Mesodermal cell (in vitro differentiated cells): ENCODE measurements around the gene C2orf69. TPM values are rescaled to one million over a fixed set of nuclear protein-coding genes. Genes with fewer than 3 reads are reported as not detected.

Source experiments
- H3K27ac ChIP-seq: 2 replicates; pipeline ENCODE4 v1.7.0; 2013; ENCODE audit warnings: mild to moderate bottlenecking, low read depth, low read length, moderate library complexity; ENCODE audit not compliant: severe bottlenecking
- H3K36me3 ChIP-seq: 2 replicates; pipeline ENCODE4 v1.7.1; 2013; ENCODE audit warnings: mild to moderate bottlenecking, low read length, moderate library complexity; ENCODE audit not compliant: control insufficient read depth, insufficient read depth
- H3K4me1 ChIP-seq: one replicate; pipeline ENCODE4 v1.7.1; 2013; ENCODE audit warnings: mild to moderate bottlenecking, low read length; ENCODE audit not compliant: insufficient read depth, control insufficient read depth, poor library complexity, severe bottlenecking
- H3K4me3 ChIP-seq: 2 replicates; pipeline ENCODE4 v1.7.0; 2013; ENCODE audit warnings: low read length, control low read depth, mild to moderate bottlenecking; ENCODE audit not compliant: insufficient read depth, poor library complexity, severe bottlenecking; ENCODE audit errors: extremely low read depth
- H3K9me3 ChIP-seq: 2 replicates; pipeline ENCODE4 v1.7.1; 2013; ENCODE audit warnings: mild to moderate bottlenecking, low read length, moderate library complexity; ENCODE audit not compliant: control insufficient read depth
- WGBS, 2 experiments: methylation state at CpG; one replicate each; pipeline ENCODE4 v1.1.5; 2013; ENCODE audit warnings: missing lambda C conversion rate in 2 of 2; ENCODE audit not compliant: insufficient coverage in 2 of 2; 5-methylcytosine and 5-hydroxymethylcytosine counted together
- polyA plus RNA-seq, 2 experiments: library from polyadenylated mRNA; stranded (reverse); fragments of 50-300 nt; gene quantifications; one replicate each; pipeline ENCODE4 v1.2.3, GENCODE V29; 2013

Gene C2orf69, protein sequence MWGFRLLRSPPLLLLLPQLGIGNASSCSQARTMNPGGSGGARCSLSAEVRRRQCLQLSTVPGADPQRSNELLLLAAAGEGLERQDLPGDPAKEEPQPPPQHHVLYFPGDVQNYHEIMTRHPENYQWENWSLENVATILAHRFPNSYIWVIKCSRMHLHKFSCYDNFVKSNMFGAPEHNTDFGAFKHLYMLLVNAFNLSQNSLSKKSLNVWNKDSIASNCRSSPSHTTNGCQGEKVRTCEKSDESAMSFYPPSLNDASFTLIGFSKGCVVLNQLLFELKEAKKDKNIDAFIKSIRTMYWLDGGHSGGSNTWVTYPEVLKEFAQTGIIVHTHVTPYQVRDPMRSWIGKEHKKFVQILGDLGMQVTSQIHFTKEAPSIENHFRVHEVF
- 9.8 TPM for polyA plus RNA-seq (2013, experiment 1 of 2)
- 10.9 TPM for polyA plus RNA-seq (2013, experiment 2 of 2)

GRCh38 chr2:199911052-199911876 lies at the start of gene C2orf69:
Gene C2orf69, plus strand, starts transcription at chr2:199911293. Its CDS starts 146 bp downstream, at chr2:199911439.
- peaks cover 12% of the 10 kb centered on the region for H3K9me3 ChIP-seq
- 0 to 1% methylated on average over 53 to 68 of the region's 85 CpGs for WGBS, 2 experiments
- peak within 1 kb of the TSS; percentile 96 for H3K27ac ChIP-seq
- peaks cover 26% of the 10 kb centered on the region for H3K36me3 ChIP-seq
- H3K4me1 ChIP-seq: no peaks in the 10 kb centered on the region
- peak within 1 kb of the TSS; percentile 96 for H3K4me3 ChIP-seq

GRCh38 chr2:199862788-199863187 lies 48.3 kb upstream of the C2orf69 start:
- Histone ChIP-seq H3K4me3 (no peak overlapping the region), H3K36me3 (no peaks in the 10 kb centered on the region), H3K9me3 (no peaks in the 10 kb centered on the region), H3K27ac (no peak overlapping the region), H3K4me1 (no peaks in the 10 kb centered on the region)
- WGBS, 2 experiments: 83% methylated on average over 1 of the region's 3 CpGs

DNA sequence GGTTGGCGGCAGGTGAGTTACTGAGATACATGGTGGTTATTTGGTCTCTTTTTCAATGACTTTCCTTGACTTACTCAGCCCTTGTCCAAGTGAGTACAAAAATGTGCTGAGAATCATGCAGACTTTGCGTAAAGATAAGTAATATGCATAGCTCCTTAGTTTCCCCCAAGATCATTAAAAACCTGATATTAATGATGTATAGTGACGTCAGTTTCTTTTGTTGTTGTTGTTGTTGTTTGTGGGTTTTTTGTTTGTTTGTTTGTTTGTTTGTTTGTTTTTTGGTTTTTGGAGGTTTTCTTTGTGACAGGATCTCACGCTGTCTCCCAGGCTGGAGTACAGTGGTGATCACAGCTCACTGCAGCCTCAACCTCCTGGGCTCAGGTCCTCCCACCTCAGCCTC lies 45.2 kb upstream of the C2orf69 start:
- Histone ChIP-seq H3K27ac (no peak overlapping the region), H3K36me3 (no peaks in the 10 kb centered on the region), H3K4me1 (peaks cover 2% of the 10 kb centered on the region), H3K9me3 (no peaks in the 10 kb centered on the region), H3K4me3 (no peak overlapping the region)
- WGBS, 2 experiments: 83% methylated on average over 1 of the region's 4 CpGs; no CpG with 5 or more reads in 1 of the 2 experiments

- H3K36me3 ChIP-seq: no peaks in the 10 kb centered on the region
- H3K9me3 ChIP-seq: no peaks in the 10 kb centered on the region
- no peak overlapping the region for H3K27ac ChIP-seq
- peaks cover 2% of the 10 kb centered on the region for H3K4me1 ChIP-seq
- 0% methylated on average over 1 of the region's 5 CpGs; no CpG with 5 or more reads in 1 of the 2 experiments for WGBS, 2 experiments
- H3K4me3 ChIP-seq: no peak overlapping the region
Measured at GRCh38 chr2:199868431-199869226, 42.5 kb upstream of the C2orf69 start.

GRCh38 chr2:199869227-199869541 lies 41.9 kb upstream of the C2orf69 start:
- Histone ChIP-seq H3K36me3 (no peaks in the 10 kb centered on the region), H3K9me3 (peaks cover 5% of the 10 kb centered on the region), H3K4me3 (no peak overlapping the region), H3K4me1 (peaks cover 2% of the 10 kb centered on the region), H3K27ac (no peak overlapping the region)
- WGBS, 2 experiments: no CpG with 5 or more reads among the region's 1 CpG

GRCh38 chr2:199869653-199870052 lies 41.4 kb upstream of the C2orf69 start:
- peaks cover 10% of the 10 kb centered on the region for H3K9me3 ChIP-seq
- H3K4me1 ChIP-seq: peaks cover 2% of the 10 kb centered on the region
- no peak overlapping the region for H3K27ac ChIP-seq
- H3K36me3 ChIP-seq: no peaks in the 10 kb centered on the region
- H3K4me3 ChIP-seq: no peak overlapping the region
- 0 to 13% methylated on average over 1 of the region's 1 CpG for WGBS, 2 experiments

GRCh38 chr2:199870581-199870980 lies 40.5 kb upstream of the C2orf69 start:
- WGBS, 2 experiments: no CpG with 5 or more reads among the region's 1 CpG
- Histone ChIP-seq H3K9me3 (peaks cover 13% of the 10 kb centered on the region), H3K27ac (no peak overlapping the region), H3K36me3 (no peaks in the 10 kb centered on the region), H3K4me1 (peaks cover 2% of the 10 kb centered on the region), H3K4me3 (no peak overlapping the region)

- Histone ChIP-seq H3K27ac (no peak overlapping the region), H3K36me3 (no peaks in the 10 kb centered on the region), H3K4me1 (no peaks in the 10 kb centered on the region), H3K4me3 (no peak overlapping the region), H3K9me3 (peaks cover 19% of the 10 kb centered on the region)
- WGBS, 2 experiments: 86 to 100% methylated on average over 1 of the region's 1 CpG
Measured at GRCh38 chr2:199874209-199874608, 36.9 kb upstream of the C2orf69 start.

- H3K36me3 ChIP-seq: no peaks in the 10 kb centered on the region
- H3K4me1 ChIP-seq: no peaks in the 10 kb centered on the region
- peaks cover 19% of the 10 kb centered on the region for H3K9me3 ChIP-seq
- no peak overlapping the region for H3K27ac ChIP-seq
- H3K4me3 ChIP-seq: no peak overlapping the region
- WGBS, 2 experiments: 80% methylated on average over 1 of the region's 1 CpG; no CpG with 5 or more reads in 1 of the 2 experiments
Measured at GRCh38 chr2:199875400-199875799, 35.7 kb upstream of the C2orf69 start.

DNA sequence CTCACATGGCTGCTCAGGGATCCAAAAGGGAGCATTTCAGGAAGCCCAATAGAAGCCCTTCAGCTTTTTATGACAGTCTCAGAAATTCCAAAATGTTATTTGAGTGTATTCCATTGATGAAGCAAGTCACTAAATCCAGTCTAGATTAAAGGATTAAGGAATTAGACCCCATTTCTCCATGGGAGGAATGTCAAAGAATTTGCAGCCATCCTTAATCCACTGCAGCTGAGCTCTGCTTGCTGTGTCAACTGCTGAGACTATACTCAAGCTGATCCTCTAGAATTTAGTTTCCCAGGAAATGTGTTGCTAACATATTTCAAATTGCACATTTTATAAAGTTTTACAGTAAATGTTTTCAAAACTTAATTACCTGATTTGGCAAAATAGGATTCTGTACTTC lies 28.4 kb upstream of the C2orf69 start:
- H3K4me1 ChIP-seq: no peaks in the 10 kb centered on the region
- H3K36me3 ChIP-seq: no peaks in the 10 kb centered on the region
- no peak overlapping the region for H3K4me3 ChIP-seq
- peaks cover 5% of the 10 kb centered on the region for H3K9me3 ChIP-seq
- H3K27ac ChIP-seq: no peak overlapping the region
